GM12865 (cell line): Measurements from ENCODE around the gene ELF5.

Experiments used
- DNase-seq: peaks from one replicate; pipeline ENCODE4 v3.0.0; 2010; ENCODE audit warnings: low read depth
- H3K4me3 ChIP-seq: 2 replicates; pipeline ENCODE4 v1.5.1; 2011; ENCODE audit warnings: mild to moderate bottlenecking, low read depth, low read length, control low read depth
- TF ChIP-seq, protein P1 (sequence below): IDR thresholded peaks from 2 replicates; pipeline ENCODE4 v1.5.1; 2011; ENCODE audit warnings: low read length, control low read depth, low read depth, inconsistent platforms; ENCODE audit not compliant: insufficient read depth; ENCODE audit errors: missing control alignments

ELF5 gene

GRCh38 chr11:34514597-34514996 is 1.0 kb upstream of the ELF5 start:
- TF ChIP-seq, protein P1, sequence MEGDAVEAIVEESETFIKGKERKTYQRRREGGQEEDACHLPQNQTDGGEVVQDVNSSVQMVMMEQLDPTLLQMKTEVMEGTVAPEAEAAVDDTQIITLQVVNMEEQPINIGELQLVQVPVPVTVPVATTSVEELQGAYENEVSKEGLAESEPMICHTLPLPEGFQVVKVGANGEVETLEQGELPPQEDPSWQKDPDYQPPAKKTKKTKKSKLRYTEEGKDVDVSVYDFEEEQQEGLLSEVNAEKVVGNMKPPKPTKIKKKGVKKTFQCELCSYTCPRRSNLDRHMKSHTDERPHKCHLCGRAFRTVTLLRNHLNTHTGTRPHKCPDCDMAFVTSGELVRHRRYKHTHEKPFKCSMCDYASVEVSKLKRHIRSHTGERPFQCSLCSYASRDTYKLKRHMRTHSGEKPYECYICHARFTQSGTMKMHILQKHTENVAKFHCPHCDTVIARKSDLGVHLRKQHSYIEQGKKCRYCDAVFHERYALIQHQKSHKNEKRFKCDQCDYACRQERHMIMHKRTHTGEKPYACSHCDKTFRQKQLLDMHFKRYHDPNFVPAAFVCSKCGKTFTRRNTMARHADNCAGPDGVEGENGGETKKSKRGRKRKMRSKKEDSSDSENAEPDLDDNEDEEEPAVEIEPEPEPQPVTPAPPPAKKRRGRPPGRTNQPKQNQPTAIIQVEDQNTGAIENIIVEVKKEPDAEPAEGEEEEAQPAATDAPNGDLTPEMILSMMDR = no peak
- H3K4me3 ChIP-seq = no peak overlapping the region
- no peak for DNase-seq

DNA sequence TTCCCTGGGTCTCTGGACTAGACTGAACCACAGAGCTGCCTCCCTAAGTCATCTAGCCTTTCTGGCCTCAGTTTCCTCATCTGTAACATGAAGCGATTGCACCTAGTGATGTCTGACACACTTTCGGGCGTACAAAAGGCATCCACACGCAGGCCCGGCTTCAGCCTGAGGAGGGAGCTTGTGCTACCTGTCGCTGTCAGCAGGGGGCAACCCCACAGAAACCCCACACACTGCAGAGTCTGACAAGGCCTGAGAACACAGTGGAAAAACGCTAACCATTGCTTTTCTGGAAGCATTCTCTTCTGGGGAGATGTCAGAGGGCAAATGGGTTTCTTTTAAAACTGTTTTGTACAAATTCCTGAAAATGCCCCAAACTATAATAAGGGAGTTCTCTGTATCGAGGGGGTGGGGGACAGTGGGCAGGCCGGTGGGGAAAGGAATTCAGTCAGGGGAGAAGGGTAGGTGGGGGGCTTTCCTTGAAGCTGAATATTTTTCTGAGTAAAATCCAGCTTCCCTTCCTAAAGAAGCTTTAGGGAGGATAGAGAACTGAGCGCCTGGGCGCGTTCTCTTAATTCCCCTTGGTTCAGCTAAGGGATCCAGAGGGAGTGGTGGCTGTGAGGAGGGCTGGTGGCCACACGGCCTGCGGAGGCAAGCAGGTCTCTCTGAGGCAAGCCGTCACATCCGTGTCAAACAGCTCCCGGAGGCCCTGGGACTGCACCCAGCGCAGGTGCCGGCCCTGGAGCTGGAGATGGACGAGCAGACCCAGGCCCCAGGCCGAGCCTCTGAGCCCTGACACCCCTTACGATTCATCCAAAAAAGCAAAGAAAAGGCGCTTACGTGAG is 533 bp downstream of the ELF5 start:
- TF ChIP-seq, protein P1 = peak; percentile 92

DNA sequence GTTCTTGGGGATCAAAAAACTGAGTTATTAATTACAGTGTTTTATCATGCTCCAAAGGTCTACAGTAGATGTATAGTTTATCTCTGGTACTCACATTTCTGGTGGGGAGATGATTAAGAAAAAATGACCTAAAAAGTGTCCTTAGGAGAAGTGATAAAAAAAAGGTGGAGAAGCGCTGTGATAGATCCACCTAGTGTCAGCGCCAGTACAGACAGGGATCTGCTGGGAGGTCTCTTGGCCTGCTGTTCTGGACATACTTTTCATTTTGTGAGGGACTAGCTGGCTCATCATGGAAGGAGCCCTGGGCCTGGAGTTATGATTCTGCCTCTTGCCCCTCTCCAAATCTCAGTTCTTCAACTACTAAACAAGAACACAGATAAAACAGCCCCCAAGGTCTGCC is 2.9 kb downstream of the ELF5 start:
- H3K4me3 ChIP-seq = no peak overlapping the region
- TF ChIP-seq, protein P1 = no peak
- no peak for DNase-seq

More for the DNA sequence above, 533 bp downstream of the ELF5 start:
- peak; percentile 74 for DNase-seq
- no peak overlapping the region for H3K4me3 ChIP-seq

- H3K4me3 ChIP-seq = no peak overlapping the region
- no peak for DNase-seq
- TF ChIP-seq, protein P1 = no peak
These were observed 3.4 kb downstream of the ELF5 start for GRCh38 chr11:34510218-34510617.

GRCh38 chr11:34509336-34509876 is 4.2 kb downstream of the ELF5 start:
- TF ChIP-seq, protein P1 = no peak
- no peak for DNase-seq
- H3K4me3 ChIP-seq = no peak overlapping the region

DNA sequence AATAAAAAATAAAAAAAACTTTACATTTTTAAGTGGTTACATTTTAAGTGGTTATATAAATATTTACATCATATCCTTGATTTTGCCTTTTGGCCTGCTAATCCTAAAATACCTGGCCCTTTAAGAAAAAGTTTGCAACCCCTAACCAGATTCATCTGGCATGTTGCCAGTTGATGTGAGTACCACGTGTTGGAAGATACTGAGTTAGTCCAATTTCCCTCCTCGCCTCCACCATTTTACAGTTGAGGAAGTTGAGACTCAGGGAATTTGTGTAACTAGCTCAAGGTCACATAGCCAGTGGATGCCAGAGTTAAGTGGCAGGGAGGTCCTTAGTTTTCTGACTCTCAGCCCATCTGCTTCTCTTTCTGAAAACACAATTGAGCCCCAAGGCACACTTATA is 5.1 kb downstream of the ELF5 start:
- DNase-seq = no peak
- no peak overlapping the region for H3K4me3 ChIP-seq
- TF ChIP-seq, protein P1 = no peak
